ENCODE data around the gene PRSS27.

Gene PRSS27

GRCh38 chr16:2713985-2714774 lies 5.8 kb downstream of the PRSS27 start:
- Histone ChIP-seq H3K4me2 (ENCODE audit: low read length) (no peak overlapping the region), H2BK12ac (ENCODE audit: low read length) (no peak overlapping the region), H3K79me2 (ENCODE audit: control insufficient read depth, insufficient read depth, low read length, poor library complexity) (no peaks in the 10 kb centered on the region), H2AK5ac (ENCODE audit: low read length) (no peak overlapping the region), H3K27ac (ENCODE audit: low read depth, low read length) (no peak overlapping the region), H3K14ac (ENCODE audit: low read length) (no peak overlapping the region), H3K18ac (ENCODE audit: low read length) (no peak overlapping the region), H3K9ac (ENCODE audit: low read length) (no peak overlapping the region), H3K9me3 (ENCODE audit: insufficient read depth, low read depth, low read length) (no peaks in the 10 kb centered on the region), H3K4me1 (ENCODE audit: control insufficient read depth in 1 of 2, insufficient read depth in 2 of 2, low read length in 2 of 2) (no peaks in the 10 kb centered on the region), H3K4me3 (ENCODE audit: low read depth, low read length) (no peak overlapping the region), H3K23ac (ENCODE audit: low read length) (no peak overlapping the region), H3K27me3 (ENCODE audit: insufficient read depth, low read length) (no peaks in the 10 kb centered on the region), H4K8ac (ENCODE audit: low read depth, low read length) (no peak overlapping the region), H2BK120ac (ENCODE audit: insufficient read depth, low read length, poor library complexity) (no peak overlapping the region), H2AFZ (ENCODE audit: insufficient read depth, low read length, poor library complexity) (no peak overlapping the region), H3K79me1 (ENCODE audit: low read length) (no peaks in the 10 kb centered on the region), H4K12ac (ENCODE audit: low read depth, low read length) (no peak overlapping the region), H4K91ac (ENCODE audit: low read depth, low read length) (no peak overlapping the region), H3K4ac (ENCODE audit: low read depth, low read length) (no peak overlapping the region), H2BK5ac (ENCODE audit: low read depth, low read length, poor library complexity) (no peak overlapping the region), H3K36me3 (ENCODE audit: control insufficient read depth in 1 of 2, insufficient read depth in 2 of 2, low read length in 2 of 2) (peaks cover 5 to 7% of the 10 kb centered on the region in 2 experiments)
- WGBS (ENCODE audit: extremely low coverage, insufficient coverage, insufficient read length) = no CpG with 5 or more reads among the region's 28 CpGs
- peak in 1 of 2 donors; percentile 25 for DNase-seq

GRCh38 chr16:2713523-2713922 lies 6.5 kb downstream of the PRSS27 start:
- Histone ChIP-seq H3K9ac (ENCODE audit: low read length) (no peak overlapping the region), H3K14ac (ENCODE audit: low read length) (no peak overlapping the region), H3K79me2 (ENCODE audit: control insufficient read depth, insufficient read depth, low read length, poor library complexity) (no peaks in the 10 kb centered on the region), H3K36me3 (ENCODE audit: control insufficient read depth in 1 of 2, insufficient read depth in 2 of 2, low read length in 2 of 2) (peaks cover 7 to 10% of the 10 kb centered on the region in 2 experiments), H3K4me3 (ENCODE audit: low read depth, low read length) (no peak overlapping the region), H3K79me1 (ENCODE audit: low read length) (no peaks in the 10 kb centered on the region), H3K4ac (ENCODE audit: low read depth, low read length) (no peak overlapping the region), H2AFZ (ENCODE audit: insufficient read depth, low read length, poor library complexity) (no peak overlapping the region), H2BK12ac (ENCODE audit: low read length) (no peak overlapping the region), H3K23ac (ENCODE audit: low read length) (no peak overlapping the region), H4K91ac (ENCODE audit: low read depth, low read length) (no peak overlapping the region), H2AK5ac (ENCODE audit: low read length) (no peak overlapping the region), H3K9me3 (ENCODE audit: insufficient read depth, low read depth, low read length) (no peaks in the 10 kb centered on the region), H4K8ac (ENCODE audit: low read depth, low read length) (no peak overlapping the region), H2BK5ac (ENCODE audit: low read depth, low read length, poor library complexity) (no peak overlapping the region), H3K27me3 (ENCODE audit: insufficient read depth, low read length) (no peaks in the 10 kb centered on the region), H3K27ac (ENCODE audit: low read depth, low read length) (no peak overlapping the region), H3K4me1 (ENCODE audit: control insufficient read depth in 1 of 2, insufficient read depth in 2 of 2, low read length in 2 of 2) (no peaks in the 10 kb centered on the region), H3K4me2 (ENCODE audit: low read length) (no peak overlapping the region), H4K12ac (ENCODE audit: low read depth, low read length) (no peak overlapping the region), H3K18ac (ENCODE audit: low read length) (no peak overlapping the region), H2BK120ac (ENCODE audit: insufficient read depth, low read length, poor library complexity) (no peak overlapping the region)
- no CpG with 5 or more reads among the region's 14 CpGs for WGBS (ENCODE audit: extremely low coverage, insufficient coverage, insufficient read length)
- DNase-seq = no peak

DNA sequence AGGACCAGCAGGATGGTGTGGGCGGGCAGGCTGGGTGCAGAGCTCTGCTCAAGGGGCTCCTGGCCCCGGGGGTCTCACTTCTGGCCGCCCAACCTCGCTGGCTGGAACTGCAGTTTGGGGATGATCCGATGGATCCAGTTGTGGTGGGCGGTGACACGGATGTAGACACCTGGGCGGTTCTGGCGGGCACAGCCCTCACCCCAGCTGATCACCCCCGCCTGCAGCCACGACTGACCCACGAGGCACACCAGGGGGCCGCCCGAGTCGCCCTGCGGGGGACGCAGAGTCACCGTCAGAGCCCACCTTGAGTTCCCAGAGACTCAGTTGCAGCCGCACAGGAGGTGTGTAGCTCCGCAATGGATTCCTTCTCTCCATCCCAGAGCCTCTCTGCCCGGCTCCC lies 7.5 kb downstream of the PRSS27 start:
- Histone ChIP-seq H2BK120ac (ENCODE audit: insufficient read depth, low read length, poor library complexity) (no peak overlapping the region), H3K36me3 (ENCODE audit: control insufficient read depth in 1 of 2, insufficient read depth in 2 of 2, low read length in 2 of 2) (peaks cover 16 to 19% of the 10 kb centered on the region in 2 experiments), H3K9ac (ENCODE audit: low read length) (no peak overlapping the region), H2AK5ac (ENCODE audit: low read length) (no peak overlapping the region), H3K79me2 (ENCODE audit: control insufficient read depth, insufficient read depth, low read length, poor library complexity) (no peaks in the 10 kb centered on the region), H3K79me1 (ENCODE audit: low read length) (no peaks in the 10 kb centered on the region), H3K4me1 (ENCODE audit: control insufficient read depth in 1 of 2, insufficient read depth in 2 of 2, low read length in 2 of 2) (no peaks in the 10 kb centered on the region), H3K9me3 (ENCODE audit: insufficient read depth, low read depth, low read length) (no peaks in the 10 kb centered on the region), H3K27me3 (ENCODE audit: insufficient read depth, low read length) (no peaks in the 10 kb centered on the region), H3K4me3 (ENCODE audit: low read depth, low read length) (no peak overlapping the region), H2BK5ac (ENCODE audit: low read depth, low read length, poor library complexity) (no peak overlapping the region), H2BK12ac (ENCODE audit: low read length) (no peak overlapping the region), H3K27ac (ENCODE audit: low read depth, low read length) (no peak overlapping the region), H2AFZ (ENCODE audit: insufficient read depth, low read length, poor library complexity) (no peak overlapping the region), H4K12ac (ENCODE audit: low read depth, low read length) (no peak overlapping the region), H3K23ac (ENCODE audit: low read length) (no peak overlapping the region), H3K4ac (ENCODE audit: low read depth, low read length) (no peak overlapping the region), H3K18ac (ENCODE audit: low read length) (no peak overlapping the region), H4K8ac (ENCODE audit: low read depth, low read length) (no peak overlapping the region), H4K91ac (ENCODE audit: low read depth, low read length) (no peak overlapping the region), H3K14ac (ENCODE audit: low read length) (no peak overlapping the region), H3K4me2 (ENCODE audit: low read length) (no peak overlapping the region)
- DNase-seq = no peak
- no CpG with 5 or more reads among the region's 21 CpGs for WGBS (ENCODE audit: extremely low coverage, insufficient coverage, insufficient read length)

DNA sequence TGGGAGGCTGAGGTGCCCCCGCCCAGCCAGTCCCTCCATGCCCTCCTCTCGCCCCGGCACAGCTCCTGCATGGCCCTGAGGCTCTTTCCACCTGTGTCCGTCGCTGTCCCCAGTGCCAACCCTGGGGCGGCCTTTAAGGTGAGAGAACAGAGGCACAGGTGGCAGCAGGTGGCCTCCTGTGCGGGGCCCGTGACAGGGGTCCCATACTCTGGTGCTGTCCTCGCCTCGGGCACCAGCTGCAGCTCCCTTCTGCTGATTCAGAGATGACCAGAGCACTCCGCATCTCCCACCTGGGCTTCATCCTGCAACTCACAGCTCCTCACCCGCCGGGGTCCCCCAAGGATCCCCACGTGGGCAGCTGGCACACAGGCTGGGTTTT lies 8.0 kb downstream of the PRSS27 start:
- H3K18ac ChIP-seq (ENCODE audit: low read length) = no peak overlapping the region
- no peaks in the 10 kb centered on the region for H3K27me3 ChIP-seq (ENCODE audit: insufficient read depth, low read length)
- H3K4ac ChIP-seq (ENCODE audit: low read depth, low read length) = no peak overlapping the region
- no peaks in the 10 kb centered on the region for H3K9me3 ChIP-seq (ENCODE audit: insufficient read depth, low read depth, low read length)
- no CpG with 5 or more reads among the region's 14 CpGs for WGBS (ENCODE audit: extremely low coverage, insufficient coverage, insufficient read length)
- no peak overlapping the region for H3K27ac ChIP-seq (ENCODE audit: low read depth, low read length)
- no peak overlapping the region for H2AFZ ChIP-seq (ENCODE audit: insufficient read depth, low read length, poor library complexity)
- no peak overlapping the region for H2AK5ac ChIP-seq (ENCODE audit: low read length)
- no peak overlapping the region for H3K4me3 ChIP-seq (ENCODE audit: low read depth, low read length)
- H3K4me1 ChIP-seq (ENCODE audit: control insufficient read depth in 1 of 2, insufficient read depth in 2 of 2, low read length in 2 of 2) = no peaks in the 10 kb centered on the region
- H3K9ac ChIP-seq (ENCODE audit: low read length) = no peak overlapping the region
- no peak for DNase-seq
- H3K4me2 ChIP-seq (ENCODE audit: low read length) = no peak overlapping the region
- H2BK12ac ChIP-seq (ENCODE audit: low read length) = no peak overlapping the region
- no peak overlapping the region for H3K14ac ChIP-seq (ENCODE audit: low read length)
- no peak overlapping the region for H2BK120ac ChIP-seq (ENCODE audit: insufficient read depth, low read length, poor library complexity)
- H3K79me1 ChIP-seq (ENCODE audit: low read length) = no peaks in the 10 kb centered on the region
- no peaks in the 10 kb centered on the region for H3K79me2 ChIP-seq (ENCODE audit: control insufficient read depth, insufficient read depth, low read length, poor library complexity)
- H3K23ac ChIP-seq (ENCODE audit: low read length) = no peak overlapping the region
- H4K12ac ChIP-seq (ENCODE audit: low read depth, low read length) = no peak overlapping the region
- peaks cover 21 to 24% of the 10 kb centered on the region in 2 experiments for H3K36me3 ChIP-seq (ENCODE audit: control insufficient read depth in 1 of 2, insufficient read depth in 2 of 2, low read length in 2 of 2)
- no peak overlapping the region for H2BK5ac ChIP-seq (ENCODE audit: low read depth, low read length, poor library complexity)
- H4K91ac ChIP-seq (ENCODE audit: low read depth, low read length) = no peak overlapping the region
- H4K8ac ChIP-seq (ENCODE audit: low read depth, low read length) = no peak overlapping the region

Measured in trophoblast cell (in vitro differentiated cells and primary cell).